ENCODE measurements around the gene OTOS.

Gene OTOS

DNA sequence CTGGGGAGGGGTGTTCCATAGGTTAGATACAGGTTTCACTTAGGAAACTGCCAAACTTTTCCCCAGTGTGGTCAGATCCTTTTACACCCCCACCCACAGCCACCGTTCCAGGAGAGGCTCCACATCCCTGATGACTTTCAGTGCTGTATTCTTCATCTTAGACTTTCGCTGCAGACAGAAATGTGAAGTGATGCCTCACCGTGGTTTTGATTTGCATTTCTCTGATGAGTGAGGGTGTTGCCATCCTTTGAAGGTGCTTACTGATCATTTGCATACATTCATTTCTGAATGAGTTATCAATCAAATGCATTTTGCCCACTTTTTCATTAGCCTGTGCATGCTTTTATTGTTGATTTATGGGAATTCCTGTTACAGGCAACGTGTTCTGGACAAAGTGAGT, 19.3 kb downstream of the OTOS start:
- ChIA-PET CTCF (no interaction called here), POLR2A (no interaction called here)
- no peak for TF ChIP-seq CTCF (IDR thresholded peaks at IDR 0.05; ENCODE audit: control extremely low read depth, extremely low read depth, low read depth, missing control alignments)
- no peak for DNase-seq (ENCODE audit: extremely low spot score)

GRCh38 chr2:240114233-240114632, 26.2 kb downstream of the OTOS start:
- CTCF ChIA-PET, result interaction anchor here (1.9 to 2.3 kb wide), 2 partner anchors 13 to 29 kb away, joined by 6 to 9 read pairs; no protein-coding TSS in a partner anchor
- POLR2A ChIA-PET, result no interaction called here
- TF ChIP-seq CTCF (IDR thresholded peaks at IDR 0.05; ENCODE audit: control extremely low read depth, extremely low read depth, low read depth, missing control alignments), result no peak
- no peak for DNase-seq (ENCODE audit: extremely low spot score)

GRCh38 chr2:240112914-240113690, 27.4 kb downstream of the OTOS start:
- POLR2A ChIA-PET, result no interaction called here
- TF ChIP-seq CTCF (IDR thresholded peaks at IDR 0.05; ENCODE audit: control extremely low read depth, extremely low read depth, low read depth, missing control alignments), result no peak
- CTCF ChIA-PET, result interaction anchor here (2.3 kb wide), 1 partner anchor 12 kb away, joined by 6 read pairs; no protein-coding TSS in a partner anchor
- DNase-seq (ENCODE audit: extremely low spot score), result no peak

DNA sequence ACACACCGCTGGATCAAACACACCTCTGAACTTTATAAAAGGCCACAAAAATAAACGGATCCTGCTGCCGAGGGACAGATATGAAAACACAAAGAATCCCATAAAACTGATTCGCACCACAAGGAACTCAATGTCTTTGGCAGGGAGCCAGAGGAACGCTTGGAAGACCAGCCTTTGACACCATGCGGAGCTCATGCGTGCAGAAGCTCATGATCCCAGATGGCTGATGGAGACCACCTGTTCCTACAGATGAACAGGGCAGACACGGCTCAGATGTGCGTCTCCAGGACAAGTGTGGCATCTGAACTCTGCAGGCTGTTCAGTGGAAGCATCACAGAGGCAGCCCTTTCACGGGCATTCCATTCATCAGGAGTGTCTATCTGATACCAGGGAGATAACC, 29.2 kb downstream of the OTOS start:
- ChIA-PET POLR2A (no interaction called here), CTCF (no interaction called here)
- no peak for DNase-seq (ENCODE audit: extremely low spot score)
- no peak for TF ChIP-seq CTCF (IDR thresholded peaks at IDR 0.05; ENCODE audit: control extremely low read depth, extremely low read depth, low read depth, missing control alignments)

DNA sequence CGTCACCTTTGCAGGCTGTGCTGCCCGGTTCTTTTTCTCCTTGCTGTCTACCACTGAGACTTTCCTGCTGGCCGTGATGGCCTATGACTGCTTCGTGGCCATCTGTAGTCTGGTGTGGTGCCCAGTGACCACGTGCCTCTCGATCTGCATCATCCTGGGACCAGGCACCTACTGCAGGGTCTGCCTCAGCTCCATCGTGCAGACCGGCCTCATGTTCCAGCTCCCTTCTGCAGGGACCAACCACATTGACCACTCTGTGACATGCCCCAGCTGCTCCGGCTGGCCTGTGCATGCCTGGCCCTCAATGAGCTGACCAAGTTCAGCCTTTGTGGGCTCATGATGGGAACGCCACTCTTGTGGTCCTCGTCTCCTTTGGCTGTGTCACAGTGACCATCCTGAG, 31.1 kb downstream of the OTOS start:
- TF ChIP-seq CTCF (IDR thresholded peaks at IDR 0.05; ENCODE audit: control extremely low read depth, extremely low read depth, low read depth, missing control alignments), result no peak
- POLR2A ChIA-PET, result interaction anchor here (0.6 kb wide), 1 partner anchor 83 kb away, joined by 8 read pairs; no protein-coding TSS in a partner anchor
- no peak for DNase-seq (ENCODE audit: extremely low spot score)
- CTCF ChIA-PET, result no interaction called here

- TF ChIP-seq CTCF (IDR thresholded peaks at IDR 0.05; ENCODE audit: control extremely low read depth, extremely low read depth, low read depth, missing control alignments), result no peak
- DNase-seq (ENCODE audit: extremely low spot score), result no peak
- ChIA-PET POLR2A (no interaction called here), CTCF (interaction anchor here (1.2 kb wide), 1 partner anchor 8 kb away, joined by 4 read pairs; no protein-coding TSS in a partner anchor)
These were observed 33.0 kb downstream of the OTOS start for GRCh38 chr2:240107477-240107796.
